NCI-H2171 (cell line): ENCODE results near the gene GLDN.

ENCODE experiments used
- DNase-seq: peaks from one replicate; lab custom pipeline; 2025; lab: John Stamatoyannopoulos, UW

The GLDN gene

GRCh38 chr15:51356983-51357382 is 15.5 kb downstream of the GLDN start:
- no peak for DNase-seq

DNA sequence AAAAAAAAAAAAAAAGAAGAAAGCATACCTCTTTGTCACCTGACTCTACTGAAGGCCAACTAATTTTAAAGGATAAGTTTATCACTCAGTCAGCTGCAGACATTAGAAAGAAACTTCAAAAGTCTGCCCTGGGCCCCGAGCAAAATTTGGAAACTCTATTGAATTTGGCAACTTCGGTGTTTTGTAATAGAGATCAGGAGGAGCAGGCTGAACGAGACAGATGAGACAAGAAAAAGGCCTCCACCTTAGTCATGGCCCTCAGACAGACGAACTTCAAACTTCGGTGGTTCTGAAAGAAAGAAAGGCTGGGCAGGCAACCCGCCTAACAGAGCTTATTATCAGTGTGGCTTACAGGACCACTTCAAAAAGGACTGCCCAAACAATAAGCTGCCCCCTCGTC is 18.5 kb downstream of the GLDN start:
- DNase-seq, result no peak

GRCh38 chr15:51363383-51363782 is 21.9 kb downstream of the GLDN start:
- no peak for DNase-seq

DNA sequence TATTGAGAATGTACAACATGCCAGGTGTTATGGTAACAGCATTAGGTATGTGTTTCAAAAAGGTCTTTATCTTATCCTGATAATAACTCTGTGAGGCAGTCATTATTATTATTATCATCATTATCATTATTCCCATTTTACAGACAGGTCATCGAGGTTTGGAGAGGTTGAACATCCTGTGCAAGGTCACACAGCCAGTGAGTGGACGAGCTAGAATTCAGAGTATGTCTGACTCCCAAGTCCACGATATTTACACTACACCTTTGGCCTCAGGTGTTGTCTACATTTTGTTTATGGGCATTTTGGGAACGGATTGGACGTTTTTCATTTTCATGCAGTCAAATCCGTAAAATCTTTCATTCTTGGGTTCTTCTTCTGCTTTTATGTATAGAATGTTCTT is 24.0 kb downstream of the GLDN start:
- DNase-seq, result no peak

- no peak for DNase-seq
These were observed 24.6 kb downstream of the GLDN start for GRCh38 chr15:51366071-51366470.

DNA sequence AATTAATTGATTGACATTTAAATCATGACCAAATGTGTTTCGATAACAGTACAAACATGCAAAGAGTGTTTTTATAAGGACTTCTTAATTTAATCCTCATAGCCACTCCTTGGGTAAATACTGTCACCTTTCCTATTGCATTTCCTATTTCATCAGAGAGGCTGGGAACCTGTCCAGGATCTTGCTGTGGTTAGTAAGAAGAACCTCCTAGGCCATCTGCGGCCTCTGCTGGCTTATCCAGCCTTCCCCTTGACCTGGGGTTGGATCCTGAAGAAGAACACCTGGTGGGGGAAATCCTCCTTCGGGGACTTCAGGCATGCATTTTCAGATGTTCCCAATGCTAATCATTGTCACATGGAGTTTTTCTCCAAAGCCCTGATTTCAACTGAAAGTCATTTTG is 25.5 kb downstream of the GLDN start:
- no peak for DNase-seq

GRCh38 chr15:51367322-51367976 is 26.0 kb downstream of the GLDN start:
- no peak for DNase-seq

GRCh38 chr15:51368307-51368706 is 26.9 kb downstream of the GLDN start:
- no peak for DNase-seq

DNA sequence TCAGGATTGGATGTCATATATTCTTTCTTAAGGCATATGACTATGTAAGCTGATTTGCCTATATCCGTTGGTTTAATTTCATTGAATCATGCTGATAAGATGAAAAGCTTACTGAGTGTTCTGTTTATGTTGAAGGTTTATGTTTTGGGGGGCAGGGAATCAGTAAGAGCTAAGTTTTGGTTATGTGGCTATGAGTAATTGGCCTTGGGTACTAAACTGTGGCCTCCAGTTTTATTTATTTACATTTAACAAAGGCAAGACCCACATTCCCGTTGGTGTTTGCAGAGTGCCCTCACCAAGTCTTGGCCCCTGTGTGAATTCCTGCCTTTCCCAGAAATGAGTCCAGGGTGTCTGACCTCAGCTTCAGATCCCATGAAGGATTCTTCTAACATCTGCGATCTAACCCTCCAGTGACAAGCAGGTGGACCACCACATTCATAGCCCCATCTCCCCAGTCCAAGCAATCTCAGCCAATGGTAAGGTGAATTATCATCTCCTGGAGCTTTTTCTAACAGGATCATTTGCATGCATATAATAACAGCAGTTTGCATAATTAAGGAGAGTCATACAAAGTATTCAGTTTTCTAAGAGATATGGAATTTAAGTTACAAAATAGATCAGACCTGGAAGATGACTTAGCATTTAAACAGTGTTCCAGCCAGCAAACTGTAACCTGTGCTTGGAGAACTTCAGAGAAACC is 27.4 kb downstream of the GLDN start:
- DNase-seq, result no peak

DNA sequence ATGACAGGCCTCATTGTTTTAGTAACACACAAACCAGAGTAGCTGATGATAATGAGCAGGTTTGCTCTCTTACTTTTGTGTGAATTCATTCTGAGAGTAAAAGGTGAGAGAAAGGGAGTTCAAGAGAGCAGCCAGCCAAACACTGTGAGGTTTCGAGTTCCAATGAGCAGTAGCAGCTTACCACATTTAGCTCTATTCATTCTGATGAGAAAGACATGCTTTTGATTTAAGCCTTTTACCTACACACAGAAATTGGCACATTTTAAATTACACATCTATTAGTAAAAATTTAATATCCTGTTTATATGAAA is 28.0 kb downstream of the GLDN start:
- no peak for DNase-seq

DNA sequence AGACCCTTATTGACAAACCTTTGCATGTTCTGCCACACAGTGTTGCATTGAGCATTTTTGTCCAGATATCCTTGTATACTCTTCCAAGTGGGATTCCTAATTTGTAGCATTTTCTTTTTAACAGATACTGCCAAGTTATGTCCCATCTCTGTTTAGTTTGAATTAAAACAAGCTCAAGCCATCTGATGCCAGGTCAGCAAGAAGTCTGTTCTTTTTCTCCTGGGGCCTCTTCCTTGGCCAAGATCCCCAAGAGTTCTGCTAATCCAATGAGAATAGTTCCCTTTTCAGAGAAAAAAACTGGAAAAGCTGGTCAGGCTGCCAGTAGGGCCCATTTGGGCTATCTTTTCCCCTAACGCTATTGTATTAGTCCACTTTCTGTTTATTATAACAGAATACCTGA is 29.8 kb downstream of the GLDN start:
- DNase-seq, result no peak

- DNase-seq, result no peak
These were observed 32.7 kb downstream of the GLDN start for GRCh38 chr15:51374131-51374530.

GRCh38 chr15:51375966-51376640 is 34.6 kb downstream of the GLDN start:
- no peak for DNase-seq

- no peak for DNase-seq
These were observed 35.8 kb downstream of the GLDN start for GRCh38 chr15:51377038-51377786.

- DNase-seq, result no peak
These were observed 37.0 kb downstream of the GLDN start for GRCh38 chr15:51378406-51378805.

GRCh38 chr15:51379390-51379789 is 37.9 kb downstream of the GLDN start:
- DNase-seq, result no peak

- DNase-seq, result peak; percentile 4
These were observed 39.7 kb downstream of the GLDN start for GRCh38 chr15:51380999-51381806.

GRCh38 chr15:51382787-51383186 is 41.3 kb downstream of the GLDN start:
- peak; percentile 70 for DNase-seq

DNA sequence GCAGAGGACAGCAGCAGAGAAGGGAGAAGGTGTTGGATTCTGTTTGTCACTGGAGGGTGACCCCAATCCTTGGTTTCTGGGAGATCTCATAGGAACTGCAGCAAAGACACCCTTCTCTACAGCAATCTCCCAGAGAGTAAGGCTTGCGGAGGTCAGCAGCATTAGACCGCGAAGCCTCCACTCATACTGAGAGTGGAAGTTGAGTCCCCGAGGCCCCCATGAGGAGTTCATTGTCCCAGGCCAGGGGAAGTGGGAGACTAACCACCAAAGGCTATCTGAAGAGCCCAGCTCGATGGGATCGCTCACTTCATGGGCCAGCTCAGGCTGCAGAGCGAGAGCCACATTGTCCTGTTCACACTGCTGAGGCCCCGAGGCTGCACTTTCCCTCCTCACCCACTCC is 44.6 kb downstream of the GLDN start:
- DNase-seq, result no peak

GRCh38 chr15:51386486-51386885 is 45.0 kb downstream of the GLDN start:
- DNase-seq, result no peak

DNA sequence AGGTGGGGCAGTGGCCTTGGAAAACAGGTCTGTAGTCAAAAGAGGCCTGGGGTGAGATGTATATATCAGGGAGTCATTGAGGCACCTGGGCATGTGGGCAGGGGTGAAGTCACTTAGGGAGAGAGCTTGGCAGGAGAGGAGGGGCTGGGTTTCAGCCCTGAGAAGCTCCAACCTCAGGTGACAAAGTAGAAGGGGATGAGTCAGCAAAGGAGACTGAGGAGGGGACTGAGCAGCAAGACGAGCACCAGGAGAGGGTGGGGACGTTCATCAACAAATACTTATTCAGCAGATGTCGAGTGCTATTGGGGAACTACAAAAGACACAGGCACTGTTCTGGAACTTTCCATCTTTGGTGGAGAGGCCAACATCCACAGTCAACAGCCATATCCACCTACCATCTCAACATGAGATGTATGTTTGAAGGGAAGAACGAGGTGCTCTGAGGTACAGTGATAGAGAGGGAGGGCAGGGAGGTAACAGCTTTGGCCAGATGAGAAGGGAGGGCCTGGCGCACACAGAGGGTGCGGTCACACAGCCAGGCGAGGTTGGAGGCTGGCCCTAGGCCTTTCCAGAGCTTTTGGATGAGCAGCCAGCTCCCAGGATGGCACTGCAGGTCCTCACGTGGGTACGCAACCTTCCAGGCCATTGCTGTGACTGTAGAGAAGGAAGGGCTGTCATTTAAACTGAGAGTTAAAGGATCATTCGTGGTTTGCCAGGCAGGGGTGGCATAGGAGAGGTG is 45.7 kb downstream of the GLDN start:
- DNase-seq, result no peak
